Measurements from ENCODE around the gene SORD.

DNA sequence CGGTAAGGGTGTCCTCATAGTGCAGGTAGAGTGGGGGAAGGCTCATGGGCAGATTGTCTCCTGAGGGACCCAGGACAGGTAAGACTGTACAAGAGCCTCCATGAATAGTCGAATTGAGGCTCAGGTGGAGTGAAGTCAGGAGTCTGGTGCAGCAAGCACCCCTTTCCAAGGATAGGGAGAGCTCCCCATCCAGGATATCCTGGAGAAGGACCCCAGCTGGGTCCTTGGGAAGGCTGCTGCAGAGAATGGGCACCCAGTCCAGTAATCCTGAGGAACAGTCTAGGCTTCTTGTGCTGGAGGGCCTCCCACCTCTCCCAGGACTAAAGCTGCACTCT, 91.7 kb downstream of the SORD start:
- TF ChIP-seq CTCF (IDR thresholded peaks at IDR 0.05) = no peak
- no peak for TF ChIP-seq POLR2AphosphoS5 (IDR thresholded peaks at IDR 0.05)
- no peak for TF ChIP-seq POLR2A (IDR thresholded peaks at IDR 0.05)
